ENCODE data around the gene PTPRD. TPM values are rescaled to one million over a fixed set of nuclear protein-coding genes. Genes with fewer than 3 reads are reported as not detected.

The PTPRD gene
- total and polyA plus RNA-seq, 10 donors: 0.08 to 11.7 (median 2.9) TPM

DNA sequence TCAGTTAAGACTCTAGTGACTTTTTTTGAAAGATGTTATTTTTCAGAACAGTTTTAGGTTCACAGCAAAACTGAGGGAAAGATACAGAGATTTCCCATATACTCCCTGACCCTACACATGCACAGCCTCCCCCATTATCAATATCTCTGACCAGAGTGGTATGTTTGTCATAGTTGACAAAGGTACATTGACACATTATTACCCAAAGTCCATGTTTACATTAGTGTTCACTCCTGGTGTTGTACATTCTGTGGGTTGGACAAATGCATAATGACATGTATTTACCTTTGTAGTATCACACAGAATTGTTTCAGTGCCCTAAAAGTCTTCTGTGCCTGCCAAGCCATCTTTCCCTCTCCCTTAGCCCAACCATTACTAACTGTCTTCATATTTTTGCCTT lies 2342.6 kb downstream of the PTPRD start:
- TF ChIP-seq POLR2A (IDR thresholded peaks at IDR 0.05) (no peak), POLR2AphosphoS5 (IDR thresholded peaks at IDR 0.05) (no peak)
- TF ChIP-seq, protein P1, sequence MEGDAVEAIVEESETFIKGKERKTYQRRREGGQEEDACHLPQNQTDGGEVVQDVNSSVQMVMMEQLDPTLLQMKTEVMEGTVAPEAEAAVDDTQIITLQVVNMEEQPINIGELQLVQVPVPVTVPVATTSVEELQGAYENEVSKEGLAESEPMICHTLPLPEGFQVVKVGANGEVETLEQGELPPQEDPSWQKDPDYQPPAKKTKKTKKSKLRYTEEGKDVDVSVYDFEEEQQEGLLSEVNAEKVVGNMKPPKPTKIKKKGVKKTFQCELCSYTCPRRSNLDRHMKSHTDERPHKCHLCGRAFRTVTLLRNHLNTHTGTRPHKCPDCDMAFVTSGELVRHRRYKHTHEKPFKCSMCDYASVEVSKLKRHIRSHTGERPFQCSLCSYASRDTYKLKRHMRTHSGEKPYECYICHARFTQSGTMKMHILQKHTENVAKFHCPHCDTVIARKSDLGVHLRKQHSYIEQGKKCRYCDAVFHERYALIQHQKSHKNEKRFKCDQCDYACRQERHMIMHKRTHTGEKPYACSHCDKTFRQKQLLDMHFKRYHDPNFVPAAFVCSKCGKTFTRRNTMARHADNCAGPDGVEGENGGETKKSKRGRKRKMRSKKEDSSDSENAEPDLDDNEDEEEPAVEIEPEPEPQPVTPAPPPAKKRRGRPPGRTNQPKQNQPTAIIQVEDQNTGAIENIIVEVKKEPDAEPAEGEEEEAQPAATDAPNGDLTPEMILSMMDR (IDR thresholded peaks at IDR 0.05 in 8 of 11, conservative IDR thresholded peaks at IDR 0.05 in 3 of 11): no peak
- H3K27me3 ChIP-seq (replicated peaks in 1 of 7): no peaks in the 10 kb centered on the region

DNA sequence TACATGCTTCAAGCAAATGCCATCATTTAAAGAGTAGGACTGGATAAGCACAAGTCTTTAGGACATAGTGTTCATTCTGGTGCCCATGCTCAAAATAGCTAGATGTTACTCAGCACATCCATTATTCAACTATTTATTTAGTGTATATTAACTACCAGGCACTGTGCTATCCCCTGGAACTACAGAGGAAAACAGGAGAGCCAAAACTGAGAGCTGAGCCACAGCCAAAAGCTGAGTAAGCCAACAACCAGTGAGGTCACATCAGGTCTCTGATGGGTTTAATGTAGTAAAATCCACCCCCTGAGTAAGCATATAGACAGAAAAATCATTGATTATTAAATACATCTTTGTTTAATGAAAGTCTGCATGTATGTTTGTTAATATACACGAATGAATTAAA lies 2343.9 kb downstream of the PTPRD start:
- Histone ChIP-seq H3K9me3 (no peaks in the 10 kb centered on the region), H3K27me3 (replicated peaks in 1 of 7) (no peaks in the 10 kb centered on the region), H3K4me3 (no peak overlapping the region), H3K36me3 (no peaks in the 10 kb centered on the region), H3K4me1 (no peaks in the 10 kb centered on the region), H3K27ac (no peak overlapping the region)
- intact Hi-C loops (cut with DNase I; ENCODE audit: low total_unique reads): no loop called here
- no peak for DNase-seq
- TF ChIP-seq POLR2AphosphoS5 (IDR thresholded peaks at IDR 0.05) (no peak), POLR2A (IDR thresholded peaks at IDR 0.05) (no peak)
- TF ChIP-seq, protein P1 (IDR thresholded peaks at IDR 0.05 in 8 of 11, conservative IDR thresholded peaks at IDR 0.05 in 3 of 11): no peak
- 45 to 97% (median 71%) methylated on average over 1 of the region's 1 CpG for WGBS, 5 donors

More for the DNA sequence above, 2342.6 kb downstream of the PTPRD start:
- Histone ChIP-seq H3K4me3 (no peak overlapping the region), H3K36me3 (no peaks in the 10 kb centered on the region), H3K27ac (no peak overlapping the region), H3K9me3 (peaks cover 0 to 5% (median under 1%) of the 10 kb centered on the region in 8 donors), H3K4me1 (no peaks in the 10 kb centered on the region)
- intact Hi-C loops (cut with DNase I; ENCODE audit: low total_unique reads): no loop called here
- DNase-seq: no peak

DNA sequence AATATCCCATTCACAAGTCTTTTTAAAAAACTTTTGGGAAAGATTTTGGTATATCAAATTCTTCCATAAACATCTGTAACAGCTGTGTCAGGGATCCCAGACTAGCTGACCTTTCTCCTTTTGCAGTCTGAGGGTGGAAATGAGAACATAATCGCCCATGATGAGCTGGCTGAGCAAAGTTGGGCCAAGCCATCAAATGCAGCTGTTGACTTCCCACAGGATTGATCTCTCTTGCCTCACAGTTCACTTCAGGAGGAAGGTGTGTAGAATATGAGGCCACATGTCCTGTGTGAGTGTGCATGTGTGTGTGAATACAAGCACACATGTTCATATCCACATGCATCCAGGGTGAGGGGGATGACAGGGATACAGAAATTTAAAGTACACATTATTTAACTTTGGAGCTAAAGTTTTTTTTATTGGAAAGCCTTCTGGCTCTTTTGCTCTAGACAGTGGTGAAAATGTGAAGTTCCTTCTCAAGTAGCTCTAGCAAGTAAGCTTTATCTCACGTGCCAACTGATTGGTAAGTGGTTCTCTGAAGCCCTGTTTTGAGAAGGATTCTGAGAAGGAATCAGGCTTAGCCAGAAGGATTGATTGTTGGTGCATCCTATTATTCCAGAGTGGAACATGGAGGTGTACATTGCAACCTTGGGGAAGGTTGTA lies 2344.5 kb downstream of the PTPRD start:
- H3K4me3 ChIP-seq: no peak overlapping the region
- TF ChIP-seq, protein P1 (IDR thresholded peaks at IDR 0.05 in 8 of 11, conservative IDR thresholded peaks at IDR 0.05 in 3 of 11): no peak
- TF ChIP-seq POLR2A (IDR thresholded peaks at IDR 0.05) (no peak), POLR2AphosphoS5 (IDR thresholded peaks at IDR 0.05) (no peak)
- no peaks in the 10 kb centered on the region for H3K27me3 ChIP-seq (replicated peaks in 1 of 7)
- H3K36me3 ChIP-seq: no peaks in the 10 kb centered on the region
- no peaks in the 10 kb centered on the region for H3K9me3 ChIP-seq
- WGBS, 5 donors: 61 to 85% (median 72%) methylated on average over 2 of the region's 2 CpGs
- H3K27ac ChIP-seq: no peak overlapping the region
- no peak for DNase-seq
- intact Hi-C loops (cut with DNase I; ENCODE audit: low total_unique reads): no loop called here
- no peaks in the 10 kb centered on the region for H3K4me1 ChIP-seq

DNA sequence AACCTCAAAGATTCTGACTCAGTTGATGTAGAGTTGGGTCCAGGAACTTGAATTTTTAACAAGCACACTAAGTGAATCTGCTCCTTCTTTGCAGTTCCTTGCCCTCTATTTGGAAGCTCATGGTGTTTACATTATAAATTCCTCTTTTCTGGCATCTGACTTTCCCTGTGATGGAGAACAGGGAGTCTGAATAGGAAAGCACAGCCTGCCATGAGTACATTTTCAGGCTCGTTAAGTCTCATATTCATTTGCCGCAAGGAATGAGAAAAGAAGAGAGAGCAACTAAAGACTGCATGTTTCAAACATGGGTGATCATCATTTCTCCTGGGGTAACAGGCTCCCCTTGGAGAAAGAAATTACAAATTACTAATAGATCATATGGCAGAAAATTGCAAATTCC lies 2345.2 kb downstream of the PTPRD start:
- no peaks in the 10 kb centered on the region for H3K27me3 ChIP-seq (replicated peaks in 1 of 7)
- WGBS, 5 donors: 67 to 93% (median 80%) methylated on average over 2 of the region's 2 CpGs
- TF ChIP-seq POLR2A (IDR thresholded peaks at IDR 0.05) (no peak), POLR2AphosphoS5 (IDR thresholded peaks at IDR 0.05) (no peak)
- TF ChIP-seq, protein P1 (IDR thresholded peaks at IDR 0.05 in 8 of 11, conservative IDR thresholded peaks at IDR 0.05 in 3 of 11): no peak
- no peak overlapping the region for H3K4me3 ChIP-seq
- no peaks in the 10 kb centered on the region for H3K36me3 ChIP-seq
- no peak overlapping the region for H3K27ac ChIP-seq
- intact Hi-C loops (cut with DNase I; ENCODE audit: low total_unique reads): no loop called here
- H3K4me1 ChIP-seq: no peaks in the 10 kb centered on the region
- DNase-seq: no peak
- H3K9me3 ChIP-seq: no peaks in the 10 kb centered on the region
